K562 (cell line): ENCODE results near the gene OR6S1.

Source experiments
- ADNP ChIP-seq: fragments of 200-800 bp; sonication (Bioruptor generic); IDR thresholded peaks from 2 replicates; pipeline ENCODE4 v1.6.1; 2016; ENCODE audit warnings: missing genetic modification characterization, missing compliant biosample characterization
- BACH1 ChIP-seq: fragments of 200-800 bp; sonication (Bioruptor generic); IDR thresholded peaks from 2 replicates; pipeline ENCODE4 v1.6.1; 2016; ENCODE audit warnings: missing genetic modification characterization, missing compliant biosample characterization
- BHLHE40 ChIP-seq: IDR thresholded peaks from 2 replicates; pipeline ENCODE4 v1.6.1; 2011; ENCODE audit warnings: low read length, improper control_type of control experiment
- CHD2 ChIP-seq: IDR thresholded peaks from 2 replicates; pipeline ENCODE4 v1.6.1; 2011; ENCODE audit warnings: low read depth, low read length
- POLR2A ChIP-seq: fragments of 450-650 bp; conservative IDR thresholded peaks from 2 replicates; pipeline ENCODE4 v1.6.1; 2016
- RAD21 ChIP-seq, 2 experiments: fragments of 250-450 bp in 1 of 2; fragments of 450-650 bp in 1 of 2; sonication (Bioruptor Pico) in 1 of 2; formaldehyde crosslinking in 1 of 2; IDR thresholded peaks in 1 of 2; conservative IDR thresholded peaks in 1 of 2; 2 replicates each; pipeline versions ENCODE4 v1.4.0 to v1.8.0; 2020 to 2022; ENCODE audit warnings: mild to moderate bottlenecking in 2 of 2, moderate library complexity in 1 of 2
- TAF1 ChIP-seq: IDR thresholded peaks from 2 replicates; pipeline ENCODE4 v1.6.1; 2011; ENCODE audit warnings: mild to moderate bottlenecking, low read length, moderate library complexity; ENCODE audit not compliant: insufficient read depth, control insufficient read depth, severe bottlenecking; ENCODE audit errors: extremely low read depth
- ZBTB49 ChIP-seq: sonication (generic); formaldehyde crosslinking; IDR thresholded peaks from 2 replicates; pipeline ENCODE4 v1.8.0; 2022; ENCODE audit warnings: missing genetic modification reagents, mild to moderate bottlenecking, borderline replicate concordance
- TF ChIP-seq, protein P1 (sequence below), 3 experiments: IDR thresholded peaks in 2 of 3; conservative IDR thresholded peaks in 1 of 3; 2 replicates each; pipeline ENCODE4 v1.5.1; 2011 to 2012; ENCODE audit warnings: low read length in 3 of 3, mild to moderate bottlenecking in 3 of 3, control low read depth in 2 of 3, improper control_type of control experiment in 1 of 3, inconsistent platforms in 1 of 3, low read depth in 1 of 3, mixed read lengths in 1 of 3, moderate library complexity in 1 of 3; ENCODE audit not compliant: insufficient read depth in 2 of 3

GRCh38 chr14:20641591-20641990 is at the start of gene OR6S1:
- TF ChIP-seq, protein P1, sequence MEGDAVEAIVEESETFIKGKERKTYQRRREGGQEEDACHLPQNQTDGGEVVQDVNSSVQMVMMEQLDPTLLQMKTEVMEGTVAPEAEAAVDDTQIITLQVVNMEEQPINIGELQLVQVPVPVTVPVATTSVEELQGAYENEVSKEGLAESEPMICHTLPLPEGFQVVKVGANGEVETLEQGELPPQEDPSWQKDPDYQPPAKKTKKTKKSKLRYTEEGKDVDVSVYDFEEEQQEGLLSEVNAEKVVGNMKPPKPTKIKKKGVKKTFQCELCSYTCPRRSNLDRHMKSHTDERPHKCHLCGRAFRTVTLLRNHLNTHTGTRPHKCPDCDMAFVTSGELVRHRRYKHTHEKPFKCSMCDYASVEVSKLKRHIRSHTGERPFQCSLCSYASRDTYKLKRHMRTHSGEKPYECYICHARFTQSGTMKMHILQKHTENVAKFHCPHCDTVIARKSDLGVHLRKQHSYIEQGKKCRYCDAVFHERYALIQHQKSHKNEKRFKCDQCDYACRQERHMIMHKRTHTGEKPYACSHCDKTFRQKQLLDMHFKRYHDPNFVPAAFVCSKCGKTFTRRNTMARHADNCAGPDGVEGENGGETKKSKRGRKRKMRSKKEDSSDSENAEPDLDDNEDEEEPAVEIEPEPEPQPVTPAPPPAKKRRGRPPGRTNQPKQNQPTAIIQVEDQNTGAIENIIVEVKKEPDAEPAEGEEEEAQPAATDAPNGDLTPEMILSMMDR (IDR thresholded peaks at IDR 0.05 in 2 of 3, conservative IDR thresholded peaks at IDR 0.05 in 1 of 3; ENCODE audit: insufficient read depth in 2 of 3, low read depth in 1 of 3, low read length in 3 of 3): no peak
- no peak for TF ChIP-seq RAD21 (CRISPR knock-in tag; conservative IDR thresholded peaks at IDR 0.05 in 1 of 2, IDR thresholded peaks at IDR 0.05 in 1 of 2)
- no peak for TF ChIP-seq BHLHE40
- TF ChIP-seq POLR2A: no peak
- TF ChIP-seq TAF1: no peak
- TF ChIP-seq CHD2: no peak
- TF ChIP-seq BACH1 (tag): no peak
- TF ChIP-seq ADNP (tag): no peak
- TF ChIP-seq ZBTB49 (CRISPR knock-in tag): no peak
